OCI-LY7 (cell line): ENCODE data around the gene NRAS. TPM values are rescaled to one million over a fixed set of nuclear protein-coding genes. Genes with fewer than 3 reads are reported as not detected.

Experiments used
- BruUV-seq: library from RNA; stranded (reverse); fragments of 400-500 nt; replicated peaks from 2 replicates; lab custom pipeline; 2021; lab: Mats Ljungman, UMichigan
- CTCF ChIA-PET: fragments of 300-600 bp; sonication (Branson Sonifier 250); formaldehyde crosslinking; loops from one replicate; lab custom pipeline; 2022; ENCODE audit warnings: antibody characterized with exemption; ENCODE audit not compliant: unreplicated experiment; lab: Charles Lee
- POLR2A ChIA-PET: fragments of 300-600 bp; sonication (Branson Sonifier 250); formaldehyde crosslinking; loops from one replicate; lab custom pipeline; 2022; ENCODE audit warnings: antibody characterized with exemption; lab: Charles Lee
- DNase-seq: peaks from one replicate; pipeline ENCODE4 v3.0.0-alpha.2; 2015; ENCODE audit warnings: low spot score
- H2AFZ ChIP-seq: fragments of 200-600 bp; sonication (generic), shearing (Covaris generic); 2 replicates; pipeline ENCODE4 v1.6.1; 2014; ENCODE audit warnings: mild to moderate bottlenecking, antibody characterized with exemption, low read length, moderate library complexity
- H3K27ac ChIP-seq: fragments of 200-600 bp; sonication (generic); 2 replicates; pipeline ENCODE4 v1.5.1; 2014; ENCODE audit warnings: mixed run types, low read depth, mild to moderate bottlenecking, moderate library complexity, low read length, inconsistent platforms; ENCODE audit not compliant: poor library complexity, severe bottlenecking
- H3K36me3 ChIP-seq: fragments of 200-600 bp; sonication (generic); 2 replicates; pipeline ENCODE4 v1.6.1; 2014; ENCODE audit warnings: mild to moderate bottlenecking, antibody characterized with exemption, low read length, moderate library complexity, mixed read lengths; ENCODE audit not compliant: insufficient read depth
- H3K4me1 ChIP-seq: fragments of 200-600 bp; sonication (generic); 2 replicates; pipeline ENCODE4 v1.5.1; 2014; ENCODE audit warnings: mild to moderate bottlenecking, low read length; ENCODE audit not compliant: insufficient read depth, poor library complexity, severe bottlenecking
- H3K4me2 ChIP-seq: fragments of 200-600 bp; sonication (generic); 2 replicates; pipeline ENCODE4 v1.6.1; 2014; ENCODE audit warnings: mild to moderate bottlenecking, low read length
- H3K4me3 ChIP-seq: fragments of 200-600 bp; sonication (generic); 2 replicates; pipeline ENCODE4 v1.5.1; 2014; ENCODE audit warnings: mild to moderate bottlenecking, low read depth, low read length; ENCODE audit not compliant: poor library complexity, severe bottlenecking
- H3K79me2 ChIP-seq: fragments of 200-600 bp; sonication (generic); 2 replicates; pipeline ENCODE4 v1.6.1; 2016; ENCODE audit warnings: low read depth, mild to moderate bottlenecking, low read length, moderate library complexity, mixed read lengths; ENCODE audit not compliant: insufficient read depth
- H3K9me2 ChIP-seq: fragments of 200-600 bp; sonication (generic); 2 replicates; pipeline ENCODE4 v1.6.1; 2016; ENCODE audit warnings: mild to moderate bottlenecking, low read length, mixed read lengths; ENCODE audit not compliant: insufficient read depth
- H3K9me3 ChIP-seq: fragments of 200-600 bp; sonication (generic); 2 replicates; pipeline ENCODE4 v1.6.1; 2014; ENCODE audit warnings: mild to moderate bottlenecking, mixed run types, low read length, mixed read lengths
- H4K20me1 ChIP-seq: fragments of 200-600 bp; sonication (generic); 2 replicates; pipeline ENCODE4 v1.6.1; 2014; ENCODE audit warnings: mild to moderate bottlenecking, antibody characterized with exemption, low read length, moderate library complexity, mixed read lengths; ENCODE audit not compliant: insufficient read depth
- CTCF ChIP-seq: fragments of 200-600 bp; sonication (generic); conservative IDR thresholded peaks from 2 replicates; pipeline ENCODE4 v1.5.1; 2014; ENCODE audit warnings: mild to moderate bottlenecking, antibody characterized with exemption, low read length, moderate library complexity, mixed read lengths
- EZH2phosphoT487 ChIP-seq: fragments of 200-600 bp; sonication (generic); IDR thresholded peaks from 2 replicates; pipeline ENCODE4 v1.6.1; 2018; ENCODE audit warnings: low read depth, borderline replicate concordance, mild to moderate bottlenecking, mixed run types, antibody characterized with exemption, low read length, moderate library complexity, mixed read lengths
- intact Hi-C: fragments of 100-400 bp; cut with micrococcal nuclease; formaldehyde crosslinking; loops from one replicate; pipeline ENCODE4 v1.10.0; 2022; ENCODE audit not compliant: unreplicated experiment
- total RNA-seq, 2 experiments: library from RNA; depleted of rRNA in 1 of 2; stranded (reverse); fragments of >200 nt in 1 of 2; shearing (Covaris generic) in 1 of 2; gene quantifications; 2 replicates each; pipeline ENCODE4 v1.2.3, GENCODE V29; 2014 to 2022

NRAS gene
- total RNA-seq, 2 experiments from 2014 or later = 32.6 to 43.5 TPM

GRCh38 chr1:114737314-114737849 is 20.8 kb upstream of the NRAS start:
- no peak overlapping the region for H3K27ac ChIP-seq
- BruUV-seq = no TSS peak
- DNase-seq = no peak
- no peak overlapping the region for H3K4me2 ChIP-seq
- TF ChIP-seq EZH2phosphoT487 (no peak), CTCF (no peak)
- peaks cover 99% of the 10 kb centered on the region for H3K36me3 ChIP-seq
- no peaks in the 10 kb centered on the region for H3K9me3 ChIP-seq
- H3K4me3 ChIP-seq = no peak overlapping the region
- H3K9me2 ChIP-seq = no peaks in the 10 kb centered on the region
- H3K4me1 ChIP-seq = no peaks in the 10 kb centered on the region
- H4K20me1 ChIP-seq = peaks cover 21% of the 10 kb centered on the region; the same call in 1 of the 2 replicates
- intact Hi-C loops = no loop called here
- ChIA-PET POLR2A (interaction anchor here (0.7 to 1.1 kb wide), 5 partner anchors 10 to 22 kb away, joined by 3 to 10 read pairs (median 4); no protein-coding TSS in a partner anchor), CTCF (interaction anchor here (0.8 kb wide), 1 partner anchor 9 kb away, joined by 3 read pairs; no protein-coding TSS in a partner anchor)
- H3K79me2 ChIP-seq = peaks cover 45% of the 10 kb centered on the region
- no peak overlapping the region for H2AFZ ChIP-seq

- intact Hi-C loops = no loop called here
- BruUV-seq = no TSS peak
- POLR2A ChIA-PET = no interaction called here
Observed at GRCh38 chr1:114735479-114735878, 18.9 kb upstream of the NRAS start.

More at GRCh38 chr1:114735479-114735878, 18.9 kb upstream of the NRAS start:
- peaks cover 99% of the 10 kb centered on the region for H3K36me3 ChIP-seq
- no peak overlapping the region for H3K4me2 ChIP-seq
- CTCF ChIA-PET = no interaction called here
- no peak overlapping the region for H3K27ac ChIP-seq
- no peak overlapping the region for H3K4me3 ChIP-seq
- peaks cover 28% of the 10 kb centered on the region for H3K79me2 ChIP-seq
- H4K20me1 ChIP-seq = peaks cover 21% of the 10 kb centered on the region; the same call in 1 of the 2 replicates
- H3K9me2 ChIP-seq = no peaks in the 10 kb centered on the region
- no peak overlapping the region for H2AFZ ChIP-seq
- no peaks in the 10 kb centered on the region for H3K4me1 ChIP-seq
- no peaks in the 10 kb centered on the region for H3K9me3 ChIP-seq
- DNase-seq = no peak
- TF ChIP-seq CTCF = no peak
- TF ChIP-seq EZH2phosphoT487 = no peak
